AG08395 (cell line): ENCODE data around the gene NAB2.
"Not testable (repeated sequence)": the region's sequence is repeated elsewhere in the genome, so short reads cannot be mapped to it uniquely, and the experiment has no call there.

ENCODE experiments used
- DNase-seq: peaks from one replicate; pipeline ENCODE4 v3.0.0; 2012; ENCODE audit warnings: mixed read lengths, low spot score

NAB2 gene

DNA sequence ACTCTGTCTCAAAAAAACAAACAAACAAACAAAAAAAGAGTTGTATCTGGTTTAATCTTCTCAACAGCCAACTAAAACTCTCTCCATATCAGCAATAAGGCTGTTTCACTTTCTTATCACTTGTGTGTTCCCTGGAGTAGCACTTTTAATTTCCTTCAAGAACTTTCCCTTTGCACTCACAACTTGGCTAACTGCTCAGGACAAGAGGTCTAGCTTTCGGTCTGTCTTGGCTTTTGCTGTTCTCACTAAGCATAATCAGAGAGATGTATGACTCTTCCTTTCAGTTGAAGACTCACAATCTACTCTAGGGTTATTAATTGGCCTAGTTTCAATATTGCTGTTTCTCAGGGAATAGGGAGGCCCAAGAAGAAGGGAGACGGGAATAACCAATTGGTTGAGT, 22.7 kb upstream of the NAB2 start:
- no peak for DNase-seq

DNA sequence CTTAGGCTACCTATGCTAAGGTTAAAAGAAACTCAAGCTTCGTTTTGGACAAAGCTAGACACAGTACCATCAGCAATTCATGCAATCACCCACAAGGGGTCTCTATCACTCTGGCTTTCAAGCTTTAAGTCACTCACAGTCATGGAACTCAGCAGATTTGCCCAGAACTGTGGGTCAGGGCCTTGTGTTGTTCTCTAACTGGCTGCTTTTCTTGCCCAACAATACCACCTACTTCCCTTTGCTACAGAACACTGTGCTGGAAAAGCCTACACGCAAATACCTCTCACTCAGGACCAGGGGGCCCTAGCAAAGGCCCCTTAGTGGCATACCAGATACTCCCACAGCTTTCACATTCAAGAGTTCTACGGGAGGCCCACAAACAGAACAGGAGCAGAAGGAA, 19.4 kb upstream of the NAB2 start:
- peak; percentile 74 for DNase-seq

DNA sequence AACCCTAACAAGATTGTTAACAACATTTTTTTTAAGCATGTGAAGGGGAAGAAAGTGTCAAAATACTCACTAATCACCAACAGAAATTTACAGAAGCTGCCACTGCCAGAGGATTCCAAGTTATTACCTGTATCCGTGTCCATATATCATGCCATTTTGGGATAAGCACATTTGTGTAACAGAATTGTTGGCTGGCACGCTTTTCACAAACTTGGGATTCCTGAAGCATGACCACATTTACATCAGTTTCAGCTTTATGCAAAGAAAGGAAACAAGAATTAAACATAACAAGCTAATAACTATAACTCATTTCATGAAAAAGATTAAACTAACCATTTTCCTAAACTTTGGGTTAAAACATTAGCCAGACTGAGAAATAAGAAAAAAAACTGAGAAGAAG, 16.3 kb upstream of the NAB2 start:
- DNase-seq, result no peak

DNA sequence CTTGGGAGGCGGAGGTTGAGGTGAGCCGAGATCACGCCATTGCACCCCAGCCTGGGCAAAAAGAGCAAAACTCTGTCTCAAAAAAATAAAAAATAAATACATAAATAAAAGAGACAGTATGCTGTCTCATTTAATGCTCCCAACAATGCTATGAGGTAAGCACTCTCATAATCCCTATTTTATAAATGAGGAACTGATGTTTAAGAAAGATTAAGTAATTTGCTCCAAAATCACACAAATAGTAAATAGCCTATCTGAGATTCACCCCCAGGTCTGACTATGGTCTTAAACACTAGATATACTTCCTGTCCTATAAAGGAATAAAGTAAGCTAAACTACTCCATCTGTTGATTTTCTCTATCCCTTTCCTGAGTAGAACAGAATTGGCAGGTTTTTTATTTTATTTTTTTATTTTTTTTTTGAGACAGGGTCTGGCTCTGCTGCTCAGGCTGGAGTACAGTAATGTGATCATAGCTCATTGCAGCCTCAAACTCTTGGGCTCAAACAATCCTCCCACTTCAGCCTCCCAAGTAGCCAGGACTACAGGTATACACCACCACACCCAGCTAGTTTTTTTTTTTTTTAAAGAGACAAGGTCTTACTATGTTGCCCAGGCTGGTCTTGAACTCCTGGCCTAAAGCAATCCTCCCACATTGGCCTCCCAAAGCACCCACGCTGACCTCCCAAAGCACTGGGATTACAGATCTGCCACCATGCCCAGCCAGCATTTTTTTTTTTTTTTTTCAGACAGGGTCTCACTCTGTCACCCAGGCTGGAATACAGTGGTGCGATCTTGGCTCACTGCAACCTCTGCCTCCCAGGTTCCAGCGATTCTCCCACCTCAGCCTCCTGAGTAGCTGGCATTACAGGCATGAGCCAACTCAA, 15.1 kb upstream of the NAB2 start:
- DNase-seq, result not testable (repeated sequence)

DNA sequence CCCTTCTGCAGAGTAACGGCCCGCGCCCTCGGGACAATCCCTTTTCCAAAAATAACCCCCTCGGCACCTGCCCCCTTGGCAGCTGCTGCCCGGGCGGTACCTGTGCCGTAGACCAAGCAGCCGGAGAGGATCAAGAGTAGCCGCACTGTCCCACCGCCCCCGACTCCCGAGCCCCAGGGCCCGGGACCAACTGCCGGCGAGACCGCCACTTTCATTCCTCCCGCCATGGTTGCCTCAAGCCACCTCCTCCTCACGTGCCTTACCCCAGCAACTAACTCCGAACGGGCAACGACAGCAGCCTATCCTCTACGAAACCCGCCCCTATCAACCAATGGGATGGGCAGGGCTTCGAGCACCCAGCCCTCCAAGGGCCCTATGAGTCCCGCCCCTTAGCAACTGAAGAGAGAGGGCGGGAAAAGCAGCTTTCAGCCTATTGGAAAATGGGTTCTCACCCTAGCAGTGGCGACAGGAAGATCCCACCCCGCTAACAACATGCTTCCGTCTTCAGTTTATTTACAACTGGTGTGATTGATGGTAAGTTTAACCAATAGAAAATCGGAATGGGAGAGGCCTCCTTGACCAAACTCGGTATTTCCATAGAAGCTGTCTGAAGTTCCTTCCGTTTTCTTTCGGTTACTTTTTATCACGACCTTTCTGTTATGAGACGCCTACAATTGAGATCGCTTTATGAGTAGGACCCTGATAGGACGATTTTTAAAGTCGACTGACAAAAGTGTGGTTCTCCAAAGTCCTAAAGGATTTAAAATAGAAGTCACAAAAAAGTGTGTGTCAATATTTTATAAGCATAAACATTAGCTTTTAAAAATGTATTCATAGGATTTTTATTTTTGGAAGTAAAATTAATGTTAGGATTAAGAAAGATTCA, 10.2 kb upstream of the NAB2 start, which contains the start of gene NEMP1:
Gene NEMP1, minus strand, starts transcription at position 273 of the 886 bp plus-strand sequence. Its CDS starts 46 bp downstream, at position 227.
- DNase-seq, result peak; percentile 99

DNA sequence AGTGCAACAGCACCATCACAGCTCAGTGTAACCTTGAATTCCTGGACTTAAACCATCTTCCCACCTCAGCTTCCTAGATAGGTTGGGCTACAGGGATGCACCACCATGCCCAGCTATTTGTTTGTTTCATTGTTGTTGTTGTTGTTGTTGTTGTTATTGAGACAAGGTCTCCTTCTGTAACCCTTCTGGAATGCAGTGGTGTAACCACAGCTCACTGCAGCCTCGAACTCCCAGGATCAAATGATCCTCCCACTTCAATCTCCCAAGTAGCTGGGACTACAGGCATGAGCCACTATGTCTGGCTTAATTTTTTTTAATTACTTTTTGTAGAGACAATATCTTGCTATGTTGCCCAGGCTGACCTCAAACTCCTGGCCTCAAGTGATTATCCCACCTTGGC, 9.1 kb upstream of the NAB2 start:
- no peak for DNase-seq

DNA sequence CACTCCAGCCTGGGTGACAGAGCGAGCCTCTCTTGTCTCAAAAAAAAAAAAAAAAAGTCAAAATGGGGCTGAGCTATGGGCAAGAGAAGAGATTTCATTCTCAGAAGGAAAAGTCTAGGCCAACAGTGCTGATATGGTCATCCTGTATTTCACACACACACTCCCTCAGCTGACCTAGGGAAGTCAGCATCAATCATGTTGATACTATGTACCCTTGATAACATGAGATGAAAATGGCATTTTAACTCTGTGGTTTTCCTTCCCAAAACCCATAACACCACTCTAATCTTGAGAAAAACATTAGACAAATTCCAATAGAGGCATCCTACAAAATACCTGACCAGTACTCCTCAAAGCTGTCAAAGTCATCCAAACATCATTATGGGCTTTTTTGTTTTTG, 8.1 kb upstream of the NAB2 start:
- DNase-seq, result no peak

DNA sequence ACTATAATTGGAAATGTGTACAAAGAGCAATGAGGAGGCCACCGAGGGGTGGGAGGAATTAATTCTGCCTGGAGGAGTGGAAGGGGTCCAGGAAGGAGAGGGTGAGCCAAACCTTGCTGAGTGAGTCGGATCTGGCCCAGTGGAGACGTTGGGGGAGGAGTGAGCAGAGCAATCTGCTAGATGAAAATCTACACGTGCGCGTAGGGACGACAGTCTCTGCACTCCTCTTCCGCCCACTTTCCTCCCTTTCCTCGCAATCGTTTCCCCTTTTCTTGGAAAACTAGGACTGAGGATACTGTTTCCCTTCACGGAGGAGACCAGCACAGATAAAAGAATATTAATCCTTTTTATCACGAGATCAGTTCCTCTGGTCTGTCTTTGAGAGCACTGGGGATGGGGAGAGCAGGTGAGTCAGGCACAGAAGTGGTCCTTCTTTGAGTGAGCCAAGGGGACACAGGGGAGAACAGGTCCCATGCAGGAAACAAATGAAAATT, 2.9 kb upstream of the NAB2 start:
- no peak for DNase-seq

DNA sequence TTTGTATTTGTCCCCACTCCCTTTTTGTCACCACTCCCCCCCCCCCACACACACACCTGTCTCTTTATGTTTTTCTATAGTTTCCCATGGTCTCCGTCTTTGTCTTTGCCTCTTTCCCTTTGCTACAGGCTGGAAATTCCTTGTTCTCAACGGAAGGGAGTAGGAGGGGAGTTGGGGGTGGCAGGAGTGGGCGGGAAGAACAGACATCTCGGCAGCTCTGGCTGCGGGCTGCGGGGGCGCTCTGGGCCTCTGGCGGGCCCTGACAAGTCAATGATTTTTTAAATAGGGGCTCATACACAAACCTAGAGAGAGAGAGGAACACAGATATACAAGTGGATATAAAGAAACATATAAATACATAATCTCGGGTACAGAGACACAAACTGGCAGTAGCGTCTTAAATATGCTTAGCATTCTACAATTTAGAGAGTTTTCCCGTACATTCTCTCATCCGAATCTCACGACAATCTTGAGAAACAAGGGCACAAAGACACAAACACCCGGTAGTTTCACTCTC, 2.4 kb upstream of the NAB2 start:
- DNase-seq, result peak; percentile 52

DNA sequence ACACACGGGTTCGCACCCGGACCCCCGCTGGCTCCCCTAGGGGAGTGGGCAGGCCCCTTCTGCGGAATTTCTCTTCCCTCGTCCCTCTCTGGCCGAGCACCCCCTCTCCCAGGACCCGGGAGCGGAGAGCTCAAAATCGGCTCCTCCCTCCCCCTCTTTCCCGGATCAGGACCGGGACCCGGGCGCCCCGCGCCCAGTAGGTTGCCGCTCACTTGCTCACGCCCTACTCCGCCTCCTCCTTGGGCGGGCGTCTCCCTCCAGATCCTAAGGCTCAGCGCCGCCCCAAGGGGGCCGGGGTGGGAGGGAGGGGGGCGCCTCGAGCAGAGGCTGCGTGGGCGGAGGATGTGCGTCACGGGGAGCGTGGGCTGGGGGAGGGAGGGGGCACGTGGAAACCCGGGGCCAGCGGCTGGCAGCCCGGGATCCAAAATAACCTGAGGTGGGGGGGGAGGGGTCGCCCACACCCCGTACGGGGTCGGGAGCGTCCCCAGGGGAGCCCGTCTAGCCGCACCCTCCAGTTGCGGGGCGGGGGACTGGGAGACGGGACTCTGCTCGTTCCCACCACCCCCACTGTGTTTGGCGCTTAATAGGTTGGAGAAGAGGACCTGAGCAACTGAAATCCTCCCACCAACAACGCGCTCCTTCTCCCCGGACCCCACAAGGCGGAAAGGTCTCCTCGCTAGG, 1.8 kb upstream of the NAB2 start:
- DNase-seq, result peak; percentile 87

DNA sequence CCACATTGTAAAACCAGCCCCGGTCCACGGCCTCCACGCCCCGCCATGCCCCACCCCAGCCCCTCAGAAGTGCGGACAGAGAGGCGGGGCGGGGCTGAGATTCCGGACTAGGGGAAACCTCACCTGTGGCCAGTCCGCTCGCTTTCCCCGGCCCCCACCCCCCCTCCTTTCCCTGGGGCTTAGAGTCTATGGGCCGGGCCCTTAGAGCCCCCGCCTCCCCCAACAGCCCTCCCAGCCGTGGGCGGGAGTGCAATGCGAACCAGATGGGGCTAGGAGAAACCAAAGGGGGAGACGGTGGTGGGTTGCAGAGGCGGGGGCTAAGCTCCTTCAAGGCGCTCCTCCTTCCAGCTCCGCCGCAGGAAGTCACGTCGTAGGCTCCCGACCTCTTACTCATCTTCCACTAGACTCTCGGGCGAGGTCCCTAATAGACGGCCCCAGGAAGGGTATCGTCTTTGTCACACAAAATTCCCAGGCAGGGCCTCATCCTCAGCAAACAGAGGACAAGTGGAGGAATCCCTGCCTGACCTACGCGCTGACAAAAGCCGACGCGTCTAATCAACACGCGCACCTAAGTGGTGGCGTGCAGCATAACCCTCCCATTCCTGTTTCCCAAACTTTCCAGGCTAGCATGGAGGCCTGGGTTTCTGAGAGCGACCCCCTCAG, 1.1 kb upstream of the NAB2 start:
- peak; percentile 78 for DNase-seq

DNA sequence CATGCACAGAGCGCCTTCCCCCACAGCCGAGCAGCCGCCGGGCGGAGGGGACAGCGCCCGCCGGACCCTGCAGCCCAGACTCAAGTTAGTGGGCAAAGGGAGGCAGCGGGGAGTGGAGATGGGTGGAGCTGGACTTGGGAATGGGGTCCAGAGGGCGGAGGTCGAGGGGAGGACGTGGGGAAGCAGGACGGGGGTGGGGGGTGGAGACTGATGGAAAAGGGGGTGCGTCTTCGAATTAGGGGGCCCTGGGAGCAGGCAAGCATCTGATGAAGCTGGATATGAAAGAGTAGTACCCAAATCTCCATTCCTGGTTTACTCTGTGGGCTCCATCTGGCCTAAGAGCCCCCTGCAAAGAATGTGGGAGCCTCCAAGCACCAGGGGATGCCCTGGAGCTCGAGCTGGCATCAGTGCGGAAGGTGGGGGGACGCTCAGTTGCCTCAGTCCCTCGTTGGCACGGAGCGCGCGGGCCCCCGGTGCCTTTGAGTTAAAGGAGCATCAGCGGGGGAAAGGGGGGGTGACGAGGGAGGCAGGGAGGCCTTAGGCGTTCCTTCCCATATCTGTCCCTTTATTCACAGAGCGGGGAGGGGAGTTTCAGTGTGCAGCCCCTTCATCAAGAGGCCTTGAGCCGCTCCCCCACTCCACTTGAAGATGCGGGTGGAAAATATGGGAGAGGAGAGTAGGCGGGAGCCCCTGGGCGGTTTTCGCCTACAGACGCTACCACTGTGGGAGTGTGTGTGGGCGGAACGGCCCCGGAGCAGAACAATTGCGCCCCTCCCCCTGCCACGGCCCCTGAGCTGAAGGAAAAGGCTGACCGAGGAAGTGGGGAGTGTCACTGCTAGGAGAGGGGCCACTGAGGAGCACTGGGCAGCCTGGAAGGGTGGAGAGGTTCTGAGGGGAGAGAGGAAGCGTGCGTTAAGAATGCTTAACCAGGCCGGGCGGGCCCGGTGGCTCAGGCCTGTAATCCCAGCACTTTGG, 644 bp downstream of the NAB2 start:
- no peak for DNase-seq

DNA sequence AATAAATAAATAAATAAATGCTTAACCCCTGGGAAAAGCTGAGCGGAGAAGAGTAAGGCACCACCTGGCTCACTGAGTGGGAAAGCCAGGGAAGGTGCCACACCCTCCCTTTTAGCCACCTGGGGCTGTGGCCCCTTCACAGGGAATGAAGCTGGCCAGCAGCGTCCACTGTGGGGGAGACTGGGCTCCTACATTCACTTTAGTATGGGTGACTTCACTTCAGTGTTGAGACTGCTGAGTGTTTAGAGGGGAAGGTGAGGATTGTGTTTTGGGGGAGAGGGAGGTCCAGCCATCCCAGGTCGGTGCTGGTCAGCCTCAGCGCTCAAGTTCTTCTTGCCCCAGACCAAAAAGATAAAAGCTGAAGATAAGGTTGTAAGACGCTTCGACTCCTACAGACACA, 1.6 kb downstream of the NAB2 start:
- no peak for DNase-seq

DNA sequence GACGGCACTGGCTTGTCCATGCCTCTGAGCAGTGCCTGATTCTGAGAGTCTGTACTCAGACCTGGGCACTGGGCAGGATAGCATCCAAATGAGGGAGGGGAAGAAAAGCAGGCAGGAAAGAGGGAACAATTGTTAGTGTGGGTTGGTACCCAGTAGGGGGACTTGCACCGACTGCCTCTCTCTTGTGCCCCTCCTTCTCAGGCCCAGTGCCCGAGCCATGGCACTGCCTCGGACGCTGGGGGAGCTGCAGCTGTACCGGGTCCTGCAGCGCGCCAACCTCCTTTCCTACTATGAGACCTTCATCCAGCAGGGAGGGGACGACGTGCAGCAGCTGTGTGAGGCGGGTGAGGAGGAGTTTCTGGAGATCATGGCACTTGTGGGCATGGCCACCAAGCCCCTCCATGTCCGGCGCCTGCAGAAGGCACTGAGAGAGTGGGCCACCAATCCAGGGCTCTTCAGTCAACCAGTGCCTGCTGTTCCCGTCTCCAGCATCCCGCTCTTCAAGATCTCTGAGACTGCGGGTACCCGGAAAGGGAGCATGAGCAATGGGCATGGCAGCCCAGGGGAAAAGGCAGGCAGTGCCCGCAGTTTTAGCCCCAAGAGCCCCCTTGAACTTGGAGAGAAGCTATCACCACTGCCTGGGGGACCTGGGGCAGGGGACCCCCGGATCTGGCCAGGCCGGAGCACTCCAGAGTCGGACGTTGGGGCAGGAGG, 2.2 kb downstream of the NAB2 start:
- DNase-seq, result peak; percentile 40

DNA sequence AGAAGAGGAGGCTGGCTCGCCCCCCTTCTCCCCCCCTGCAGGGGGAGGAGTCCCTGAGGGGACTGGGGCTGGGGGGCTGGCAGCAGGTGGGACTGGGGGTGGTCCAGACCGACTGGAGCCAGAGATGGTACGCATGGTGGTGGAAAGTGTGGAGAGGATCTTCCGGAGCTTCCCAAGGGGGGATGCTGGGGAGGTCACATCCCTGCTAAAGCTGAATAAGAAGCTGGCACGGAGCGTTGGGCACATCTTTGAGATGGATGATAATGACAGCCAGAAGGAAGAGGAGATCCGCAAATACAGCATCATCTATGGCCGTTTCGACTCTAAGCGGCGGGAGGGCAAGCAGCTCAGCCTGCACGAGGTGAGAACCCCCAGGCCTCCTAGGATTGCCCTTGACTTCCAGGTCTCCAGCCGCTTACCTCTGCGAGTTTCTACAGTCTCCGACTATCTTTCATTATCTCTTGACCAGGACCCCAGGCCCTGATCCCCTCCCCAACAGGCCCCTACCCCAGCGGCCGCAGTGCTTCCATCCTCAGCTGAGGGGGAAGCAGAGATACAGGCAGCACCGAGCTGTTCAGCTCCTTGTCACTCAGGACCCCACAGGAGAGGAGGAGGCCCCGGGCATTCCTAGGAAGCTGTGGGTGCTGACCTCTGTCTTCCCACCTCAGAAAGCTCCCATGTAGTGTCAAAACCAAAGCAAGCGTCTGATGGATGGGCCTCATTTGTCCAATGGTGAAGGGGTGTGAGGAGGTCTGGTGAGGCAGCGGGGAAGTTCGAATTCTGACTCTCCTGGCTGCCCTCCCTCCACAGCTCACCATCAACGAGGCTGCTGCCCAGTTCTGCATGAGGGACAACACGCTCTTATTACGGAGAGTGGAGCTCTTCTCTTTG, 3.0 kb downstream of the NAB2 start:
- DNase-seq, result no peak

DNA sequence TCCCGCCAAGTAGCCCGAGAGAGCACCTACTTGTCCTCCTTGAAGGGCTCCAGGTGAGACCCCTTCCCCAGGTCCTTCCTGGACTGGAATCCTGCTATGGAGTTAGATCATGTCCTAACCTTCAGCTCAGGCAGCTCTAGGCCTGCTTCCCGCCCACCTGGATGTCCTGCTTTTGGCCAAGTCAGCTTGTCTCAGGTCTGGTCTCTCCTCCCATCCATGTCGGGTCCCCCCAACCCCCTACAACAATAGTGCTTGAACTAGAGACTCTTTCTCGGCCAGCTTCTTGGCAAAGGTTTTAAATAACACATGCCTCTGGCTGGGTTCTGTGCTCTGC, 3.6 kb downstream of the NAB2 start:
- DNase-seq, result no peak

DNA sequence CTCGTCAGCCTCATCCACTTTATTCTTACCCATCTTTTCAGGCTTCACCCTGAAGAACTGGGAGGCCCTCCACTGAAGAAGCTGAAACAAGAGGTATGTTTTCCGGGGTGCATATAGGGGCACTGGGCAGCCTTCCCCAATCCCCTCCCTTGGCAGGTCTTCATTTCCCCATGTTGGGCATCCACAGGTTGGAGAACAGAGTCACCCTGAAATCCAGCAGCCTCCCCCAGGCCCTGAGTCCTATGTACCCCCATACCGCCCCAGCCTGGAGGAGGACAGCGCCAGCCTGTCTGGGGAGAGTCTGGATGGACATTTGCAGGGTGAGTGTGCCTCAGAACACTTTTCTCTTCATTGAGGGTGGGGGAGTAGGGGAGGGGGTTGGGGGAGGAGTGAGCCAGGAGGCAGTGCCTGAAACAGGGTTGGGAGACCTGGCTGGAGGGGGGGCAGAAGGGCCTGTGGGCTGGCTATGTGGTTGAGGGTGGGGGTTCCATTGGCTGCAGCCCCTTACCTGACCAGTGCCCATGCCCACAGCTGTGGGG, 4.0 kb downstream of the NAB2 start:
- DNase-seq, result no peak
